ENCODE data around the gene GPR137.

GPR137 gene

DNA sequence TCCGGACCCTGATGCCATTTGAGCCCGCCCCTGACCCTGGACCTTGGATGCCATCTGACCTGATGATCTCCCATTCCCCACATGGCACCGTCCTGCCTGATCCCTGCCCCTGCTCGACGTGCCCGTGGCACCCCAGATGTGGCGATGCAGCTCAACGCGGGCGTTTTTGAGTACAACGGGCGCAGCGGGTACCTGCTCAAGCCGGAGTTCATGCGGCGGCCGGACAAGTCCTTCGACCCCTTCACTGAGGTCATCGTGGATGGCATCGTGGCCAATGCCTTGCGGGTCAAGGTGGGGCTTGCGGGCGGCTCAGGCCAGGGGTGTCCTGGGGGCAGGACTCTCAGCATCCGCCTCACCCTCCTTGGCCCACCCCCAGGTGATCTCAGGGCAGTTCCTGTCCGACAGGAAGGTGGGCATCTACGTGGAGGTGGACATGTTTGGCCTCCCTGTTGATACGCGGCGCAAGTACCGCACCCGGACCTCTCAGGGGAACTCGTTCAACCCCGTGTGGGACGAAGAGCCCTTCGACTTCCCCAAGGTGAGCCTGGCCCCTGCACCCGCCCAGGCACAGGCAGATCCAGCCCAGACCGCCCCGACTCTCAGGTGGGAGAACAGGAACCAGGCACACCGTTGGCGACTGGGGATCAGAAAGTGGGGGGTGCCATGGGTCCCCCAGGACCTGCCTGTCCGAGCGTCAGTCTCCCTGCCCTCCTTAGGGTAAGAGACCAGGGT lies 23.2 kb upstream of the GPR137 start:
- DNase-seq (ENCODE audit: low read depth in 1 of 2, low spot score in 1 of 2) = no peak
- TF ChIP-seq JUND (IDR thresholded peaks at IDR 0.05; ENCODE audit: low read depth) = no peak
- in situ Hi-C loops (cut with HindIII; ENCODE audit: low pct_unique_long_range_greater_than_20kb, low sequenced_read_pairs) = no loop called here

DNA sequence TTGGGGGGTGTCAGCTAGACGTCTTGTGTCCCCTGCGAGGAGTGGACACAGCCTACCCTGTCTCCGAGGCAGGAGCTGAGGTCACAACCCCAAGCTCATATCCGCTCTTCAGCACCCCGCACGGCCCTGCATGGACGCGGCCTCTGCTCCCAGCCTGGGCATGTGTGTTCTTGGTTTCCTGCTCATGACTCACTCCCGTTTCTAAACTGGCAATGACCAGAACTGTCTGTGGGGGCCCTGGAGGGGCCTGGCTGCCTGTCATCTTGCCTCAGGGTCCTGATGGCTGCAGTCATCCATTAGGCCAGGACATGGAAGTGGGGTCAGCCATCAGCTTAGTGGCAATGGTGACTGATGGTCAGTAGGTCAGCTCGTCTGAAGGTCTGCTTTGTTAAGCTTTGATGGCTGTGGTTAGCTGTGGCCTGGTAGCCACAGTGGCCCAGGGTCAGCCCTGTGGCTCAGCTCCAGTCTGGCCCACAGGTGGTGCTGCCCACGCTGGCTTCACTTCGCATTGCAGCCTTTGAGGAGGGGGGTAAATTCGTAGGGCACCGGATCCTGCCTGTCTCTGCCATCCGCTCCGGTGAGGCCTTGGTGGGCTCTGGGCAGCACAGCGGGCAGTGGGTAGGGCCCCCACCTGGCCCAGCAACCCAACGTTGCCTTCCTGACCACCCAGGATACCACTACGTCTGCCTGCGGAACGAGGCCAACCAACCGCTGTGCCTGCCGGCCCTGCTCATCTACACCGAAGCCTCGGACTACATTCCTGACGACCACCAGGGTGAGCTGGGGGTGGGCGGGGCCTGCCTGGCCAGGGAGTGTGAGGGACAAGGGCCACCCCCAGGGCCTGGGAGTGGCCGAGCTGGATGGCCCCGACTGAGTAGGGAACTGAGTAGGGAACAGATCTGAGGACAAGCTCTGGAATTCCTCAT lies 22.4 kb upstream of the GPR137 start:
- no peak for DNase-seq (ENCODE audit: low read depth in 1 of 2, low spot score in 1 of 2)
- in situ Hi-C loops (cut with HindIII; ENCODE audit: low pct_unique_long_range_greater_than_20kb, low sequenced_read_pairs) = no loop called here

DNA sequence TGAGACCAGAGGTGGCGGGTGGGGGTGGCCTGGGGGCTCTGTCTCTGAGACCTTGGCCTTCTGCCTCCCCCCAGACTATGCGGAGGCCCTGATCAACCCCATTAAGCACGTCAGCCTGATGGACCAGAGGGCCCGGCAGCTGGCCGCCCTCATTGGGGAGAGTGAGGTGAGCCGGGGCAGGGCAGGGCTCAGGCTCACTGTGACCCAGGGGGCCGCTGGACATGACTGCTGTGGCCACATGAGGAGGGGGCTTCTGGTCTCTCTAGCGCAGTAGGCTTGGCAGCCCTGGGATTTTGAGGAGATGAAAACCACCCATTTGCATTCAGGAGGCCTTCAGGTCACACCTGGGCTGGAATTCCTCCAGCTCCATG lies 21.7 kb upstream of the GPR137 start:
- no peak for DNase-seq (ENCODE audit: low read depth in 1 of 2, low spot score in 1 of 2)
- TF ChIP-seq JUND (IDR thresholded peaks at IDR 0.05; ENCODE audit: low read depth) = no peak
- in situ Hi-C loops (cut with HindIII; ENCODE audit: low pct_unique_long_range_greater_than_20kb, low sequenced_read_pairs) = no loop called here

More for the DNA sequence above, 22.4 kb upstream of the GPR137 start:
- TF ChIP-seq JUND (IDR thresholded peaks at IDR 0.05; ENCODE audit: low read depth) = no peak

DNA sequence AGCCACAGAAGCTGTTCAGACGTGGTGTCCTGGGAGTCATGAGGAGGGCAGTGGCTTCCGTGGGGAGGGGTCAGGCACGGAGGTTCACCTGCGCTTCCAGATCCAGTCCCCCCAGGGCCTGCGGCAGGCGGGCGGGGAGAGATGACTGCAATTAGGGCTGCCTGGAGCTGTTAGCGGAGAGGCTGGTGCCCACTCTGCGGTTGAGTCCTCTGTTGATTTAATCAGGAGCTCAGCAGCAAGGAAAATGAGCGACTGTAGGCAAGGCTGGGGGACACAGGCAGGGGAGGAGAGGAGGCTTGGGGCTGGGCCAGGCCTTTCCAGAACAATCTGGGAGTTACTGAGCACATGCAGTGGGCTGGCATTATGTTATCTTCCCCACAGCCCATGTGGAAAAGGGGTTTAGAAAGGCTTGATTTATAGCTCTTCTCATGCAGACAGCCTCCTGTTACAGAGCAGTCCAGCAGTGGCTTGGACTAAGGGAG lies 21.2 kb upstream of the GPR137 start:
- in situ Hi-C loops (cut with HindIII; ENCODE audit: low pct_unique_long_range_greater_than_20kb, low sequenced_read_pairs) = no loop called here
- no peak for DNase-seq (ENCODE audit: low read depth in 1 of 2, low spot score in 1 of 2)
- no peak for TF ChIP-seq JUND (IDR thresholded peaks at IDR 0.05; ENCODE audit: low read depth)

DNA sequence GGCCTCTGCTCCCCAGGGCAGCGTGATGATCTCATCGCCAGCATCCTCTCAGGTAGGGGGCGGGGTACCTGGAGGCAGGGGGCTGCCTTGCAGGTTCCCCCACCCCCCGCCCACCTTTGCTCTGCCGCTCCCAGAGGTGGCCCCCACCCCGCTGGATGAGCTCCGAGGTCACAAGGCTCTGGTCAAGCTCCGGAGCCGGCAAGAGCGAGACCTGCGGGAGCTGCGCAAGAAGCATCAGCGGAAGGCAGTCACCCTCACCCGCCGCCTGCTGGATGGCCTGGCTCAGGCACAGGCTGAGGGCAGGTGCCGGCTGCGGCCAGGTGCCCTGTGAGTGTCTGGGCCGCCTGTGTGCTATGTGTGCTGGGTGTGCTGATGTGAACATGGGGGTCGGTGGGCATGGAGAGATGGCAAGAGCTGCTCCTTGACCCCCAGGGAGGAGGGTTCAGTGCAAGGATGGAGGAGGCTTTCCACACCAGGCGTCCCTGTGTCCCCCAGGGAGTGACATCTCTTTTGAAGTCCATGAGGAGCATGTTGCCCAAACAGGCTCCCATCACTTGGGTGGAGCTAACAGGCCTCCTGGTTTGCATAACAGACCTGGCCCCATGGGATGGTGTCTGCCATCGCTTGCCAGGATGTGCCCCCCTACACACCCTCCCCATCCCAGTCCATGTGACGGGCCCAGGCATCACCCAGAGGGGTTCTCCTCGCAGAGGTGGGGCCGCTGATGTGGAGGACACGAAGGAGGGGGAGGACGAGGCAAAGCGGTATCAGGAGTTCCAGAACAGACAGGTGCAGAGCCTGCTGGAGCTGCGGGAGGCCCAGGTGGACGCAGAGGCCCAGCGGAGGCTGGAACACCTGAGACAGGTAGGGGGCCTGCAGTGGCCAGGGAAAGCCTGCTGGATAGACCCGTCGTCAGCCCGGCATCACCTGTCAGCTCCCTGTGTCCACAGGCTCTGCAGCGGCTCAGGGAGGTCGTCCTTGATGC lies 20.2 kb upstream of the GPR137 start:
- in situ Hi-C loops (cut with HindIII; ENCODE audit: low pct_unique_long_range_greater_than_20kb, low sequenced_read_pairs) = no loop called here
- no peak for TF ChIP-seq JUND (IDR thresholded peaks at IDR 0.05; ENCODE audit: low read depth)
- DNase-seq (ENCODE audit: low read depth in 1 of 2, low spot score in 1 of 2) = no peak

DNA sequence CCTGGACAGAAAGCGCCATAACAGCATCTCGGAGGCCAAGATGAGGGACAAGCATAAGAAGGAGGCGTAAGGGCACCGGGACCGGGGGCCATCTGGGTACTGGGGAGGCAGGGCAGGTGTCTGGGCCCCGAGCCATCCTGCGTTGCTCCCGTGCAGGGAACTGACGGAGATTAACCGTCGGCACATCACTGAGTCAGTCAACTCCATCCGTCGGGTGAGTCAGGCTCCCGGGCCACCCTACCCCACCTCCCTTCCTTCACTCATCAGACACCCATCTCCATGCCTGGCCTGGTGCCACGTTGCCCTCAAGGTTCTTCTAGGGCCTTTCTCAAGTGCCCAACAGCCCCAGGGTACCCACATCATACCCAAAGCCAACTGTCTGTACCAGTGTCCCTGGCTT lies 19.3 kb upstream of the GPR137 start:
- no peak for TF ChIP-seq JUND (IDR thresholded peaks at IDR 0.05; ENCODE audit: low read depth)
- in situ Hi-C loops (cut with HindIII; ENCODE audit: low pct_unique_long_range_greater_than_20kb, low sequenced_read_pairs) = no loop called here
- no peak for DNase-seq (ENCODE audit: low read depth in 1 of 2, low spot score in 1 of 2)

DNA sequence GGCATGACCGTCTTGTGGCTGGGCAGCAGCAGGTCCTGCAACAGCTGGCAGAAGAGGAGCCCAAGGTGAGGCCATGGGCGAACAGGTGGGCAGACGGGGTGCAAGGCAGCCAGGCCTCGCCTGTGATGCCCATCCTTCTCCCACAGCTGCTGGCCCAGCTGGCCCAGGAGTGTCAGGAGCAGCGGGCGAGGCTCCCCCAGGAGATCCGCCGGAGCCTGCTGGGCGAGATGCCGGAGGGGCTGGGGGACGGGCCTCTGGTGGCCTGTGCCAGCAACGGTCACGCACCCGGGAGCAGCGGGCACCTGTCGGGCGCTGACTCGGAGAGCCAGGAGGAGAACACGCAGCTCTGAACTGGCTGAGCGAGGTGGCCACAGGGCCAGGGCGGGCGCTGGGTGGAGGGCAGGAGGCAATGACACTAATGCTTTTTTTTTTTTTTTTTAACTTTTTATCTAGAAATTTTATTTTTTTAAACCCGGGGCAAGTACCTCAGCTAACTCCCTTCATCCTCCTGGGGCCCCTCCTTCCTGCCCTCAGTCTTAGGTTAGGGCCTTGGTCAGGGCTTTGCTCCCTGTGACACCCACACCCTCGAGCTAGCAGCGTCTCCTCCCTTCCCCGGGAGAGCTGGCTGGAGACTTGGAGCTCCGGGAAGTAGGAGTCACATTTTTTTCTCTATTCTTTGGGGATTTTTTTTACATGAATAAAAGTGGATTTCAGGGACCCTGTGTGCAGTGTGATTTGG lies 18.3 kb upstream of the GPR137 start:
- DNase-seq (ENCODE audit: low read depth in 1 of 2, low spot score in 1 of 2) = no peak
- TF ChIP-seq JUND (IDR thresholded peaks at IDR 0.05; ENCODE audit: low read depth) = no peak
- in situ Hi-C loops (cut with HindIII; ENCODE audit: low pct_unique_long_range_greater_than_20kb, low sequenced_read_pairs) = no loop called here

DNA sequence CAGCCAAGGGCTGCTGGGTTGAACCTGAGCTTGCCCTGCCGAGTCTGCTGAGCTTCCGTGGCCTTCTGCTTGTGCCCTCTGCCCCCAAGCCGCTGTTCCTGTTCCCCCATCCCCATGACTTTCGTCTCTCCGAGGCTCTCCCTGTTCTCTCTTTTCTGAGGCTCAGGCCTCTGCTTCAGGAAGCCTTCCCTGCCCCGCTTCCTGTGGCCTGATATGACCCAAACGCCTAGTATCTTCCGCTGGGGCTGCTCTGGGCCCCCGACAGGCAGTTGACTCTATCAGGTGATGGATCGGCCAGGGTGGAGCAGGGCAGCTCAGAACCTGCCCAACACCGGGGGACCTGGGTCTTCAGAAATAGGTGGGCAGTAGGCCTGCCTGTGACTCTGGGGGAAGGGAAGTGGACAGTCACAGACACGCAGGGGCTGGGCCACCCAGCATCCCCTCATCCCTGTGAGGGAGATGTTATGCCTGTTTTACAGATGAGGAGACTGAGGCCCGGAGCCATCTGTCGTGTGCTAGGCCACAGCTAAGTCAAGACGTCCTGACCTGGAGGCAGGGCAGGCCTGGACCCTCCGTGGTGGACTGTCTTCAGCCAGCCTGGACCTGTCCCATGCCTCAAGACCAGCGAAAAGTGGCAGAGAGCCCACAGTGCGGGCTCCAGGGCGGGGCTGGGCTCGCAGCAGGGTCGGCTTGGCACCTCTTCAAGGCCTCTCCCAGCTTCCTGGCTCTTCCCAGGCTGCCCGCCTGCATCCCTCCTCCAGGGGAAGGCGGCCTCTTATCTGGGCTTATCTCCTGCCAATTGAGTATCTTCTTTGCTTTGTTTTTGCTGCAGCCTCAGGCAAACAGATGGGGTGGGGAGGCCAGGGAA lies 17.4 kb upstream of the GPR137 start:
- no peak for TF ChIP-seq JUND (IDR thresholded peaks at IDR 0.05; ENCODE audit: low read depth)
- no peak for DNase-seq (ENCODE audit: low read depth in 1 of 2, low spot score in 1 of 2)
- in situ Hi-C loops (cut with HindIII; ENCODE audit: low pct_unique_long_range_greater_than_20kb, low sequenced_read_pairs) = no loop called here

DNA sequence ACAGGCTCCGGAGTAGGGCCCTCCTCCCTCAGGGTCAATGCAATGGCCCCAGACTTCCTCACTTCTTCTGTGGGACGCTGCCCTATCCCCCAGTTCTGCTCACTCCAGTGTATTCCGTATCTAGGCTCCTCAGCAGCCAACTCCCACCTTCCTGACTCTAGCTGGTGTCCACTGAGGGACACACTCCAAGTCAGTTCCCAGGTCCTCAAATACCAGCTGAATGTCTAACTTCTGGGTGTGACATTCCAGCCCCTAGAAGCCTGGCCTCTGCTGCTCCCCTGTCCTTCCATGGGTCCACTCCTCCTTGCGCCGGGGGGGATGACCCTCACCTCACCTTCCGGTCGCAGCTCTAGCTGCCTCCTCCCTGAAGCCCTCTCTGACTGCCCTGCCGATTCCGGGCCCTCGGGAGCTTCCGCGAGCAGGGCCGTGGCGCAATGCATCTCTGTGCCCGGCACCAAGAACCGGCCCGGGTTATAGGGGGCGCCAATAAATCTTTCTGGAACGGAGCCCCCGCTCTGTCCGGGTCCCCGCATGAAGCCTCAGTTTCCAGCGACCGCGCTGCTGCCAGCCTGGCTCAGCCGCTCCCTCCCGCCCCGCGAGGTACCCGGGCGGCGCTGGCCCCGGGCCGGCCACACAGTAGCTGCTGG lies 16.6 kb upstream of the GPR137 start:
- no peak for TF ChIP-seq JUND (IDR thresholded peaks at IDR 0.05; ENCODE audit: low read depth)
- DNase-seq (ENCODE audit: low read depth in 1 of 2, low spot score in 1 of 2) = peak in 1 of 2 experiments; percentile 59
- in situ Hi-C loops (cut with HindIII; ENCODE audit: low pct_unique_long_range_greater_than_20kb, low sequenced_read_pairs) = no loop called here

DNA sequence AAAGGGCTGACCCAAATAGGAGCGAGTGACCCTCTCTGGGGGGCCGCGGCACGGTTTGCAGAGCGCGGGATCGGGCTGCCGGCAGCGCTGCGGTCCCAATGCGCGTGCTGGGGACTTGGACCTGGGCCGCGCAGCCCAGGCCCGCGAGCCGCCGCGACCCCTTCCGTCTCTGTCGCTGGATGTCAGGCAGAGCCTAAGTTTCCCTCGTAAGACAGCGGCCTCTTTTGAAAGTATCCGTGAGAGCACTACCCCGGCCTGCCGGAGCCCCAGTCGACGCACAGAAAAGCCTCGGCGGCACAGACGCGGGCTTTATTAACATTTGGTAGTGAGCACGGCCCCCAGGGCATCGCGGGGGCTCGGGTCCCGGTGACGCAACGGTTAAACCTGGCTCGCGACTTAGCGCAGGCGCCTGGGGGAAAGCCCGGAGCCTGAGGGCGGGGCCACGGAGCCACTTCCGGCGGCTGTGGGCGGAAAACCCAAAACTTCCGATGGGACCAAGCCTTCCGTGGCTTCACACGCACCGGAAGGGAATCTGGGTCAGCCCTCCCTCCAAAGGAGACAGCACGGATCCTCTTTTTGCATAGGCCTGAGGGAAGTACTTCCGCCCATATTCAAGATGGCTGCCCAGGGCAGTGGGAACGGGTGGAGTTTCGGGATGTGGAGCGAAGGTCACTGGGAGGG lies 16.0 kb upstream of the GPR137 start:
- DNase-seq (ENCODE audit: low read depth in 1 of 2, low spot score in 1 of 2) = peak; percentile 84 to 100
- no peak for TF ChIP-seq JUND (IDR thresholded peaks at IDR 0.05; ENCODE audit: low read depth)
- in situ Hi-C loops (cut with HindIII; ENCODE audit: low pct_unique_long_range_greater_than_20kb, low sequenced_read_pairs) = no loop called here
